ENCODE data around the gene TMEM244.

GRCh38 chr6:129785047-129785755 is 75.9 kb downstream of the TMEM244 start:
- no peak for TF ChIP-seq ZNF639 (CRISPR knock-in tag; conservative IDR thresholded peaks at IDR 0.05 in 1 of 2, IDR thresholded peaks at IDR 0.05 in 1 of 2)
- TF ChIP-seq BHLHE40 (IDR thresholded peaks at IDR 0.05; ENCODE audit: low read length) = no peak

Data from K562 (cell line).